ENCODE results near the gene CDHR2.

DNA sequence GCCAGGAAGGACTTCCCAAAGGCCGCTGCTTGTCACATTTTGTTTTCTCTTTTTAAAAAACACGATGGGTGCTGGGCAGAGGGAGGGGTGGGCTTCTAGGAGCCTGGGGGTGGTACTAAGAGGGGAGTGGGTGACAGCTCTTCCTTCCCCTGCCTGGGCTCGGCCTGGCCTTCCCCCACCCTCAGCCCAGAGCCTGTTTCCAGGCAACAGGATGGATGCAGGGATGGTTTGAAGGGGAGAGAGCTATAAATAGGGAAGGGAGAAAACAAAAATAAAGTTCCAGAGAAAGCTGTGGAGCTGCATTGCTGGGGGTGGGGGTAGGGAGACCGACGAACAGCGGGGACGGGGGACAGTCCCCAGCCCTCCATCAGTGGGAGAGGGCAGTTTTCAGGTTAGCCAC, 67.4 kb downstream of the CDHR2 start:
- TF ChIP-seq, protein P1, sequence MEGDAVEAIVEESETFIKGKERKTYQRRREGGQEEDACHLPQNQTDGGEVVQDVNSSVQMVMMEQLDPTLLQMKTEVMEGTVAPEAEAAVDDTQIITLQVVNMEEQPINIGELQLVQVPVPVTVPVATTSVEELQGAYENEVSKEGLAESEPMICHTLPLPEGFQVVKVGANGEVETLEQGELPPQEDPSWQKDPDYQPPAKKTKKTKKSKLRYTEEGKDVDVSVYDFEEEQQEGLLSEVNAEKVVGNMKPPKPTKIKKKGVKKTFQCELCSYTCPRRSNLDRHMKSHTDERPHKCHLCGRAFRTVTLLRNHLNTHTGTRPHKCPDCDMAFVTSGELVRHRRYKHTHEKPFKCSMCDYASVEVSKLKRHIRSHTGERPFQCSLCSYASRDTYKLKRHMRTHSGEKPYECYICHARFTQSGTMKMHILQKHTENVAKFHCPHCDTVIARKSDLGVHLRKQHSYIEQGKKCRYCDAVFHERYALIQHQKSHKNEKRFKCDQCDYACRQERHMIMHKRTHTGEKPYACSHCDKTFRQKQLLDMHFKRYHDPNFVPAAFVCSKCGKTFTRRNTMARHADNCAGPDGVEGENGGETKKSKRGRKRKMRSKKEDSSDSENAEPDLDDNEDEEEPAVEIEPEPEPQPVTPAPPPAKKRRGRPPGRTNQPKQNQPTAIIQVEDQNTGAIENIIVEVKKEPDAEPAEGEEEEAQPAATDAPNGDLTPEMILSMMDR (IDR thresholded peaks at IDR 0.05 in 4 of 5, conservative IDR thresholded peaks at IDR 0.05 in 1 of 5), result no peak
- TF ChIP-seq POLR2A (IDR thresholded peaks at IDR 0.05), result no peak

All from gastrocnemius medialis (tissue), 4 donors.